GM18508 (cell line): ENCODE measurements around the gene KLF1.
"Not testable (repeated sequence)": the region's sequence is repeated elsewhere in the genome, so short reads cannot be mapped to it uniquely, and the experiment has no call there.

Source experiments
- ATAC-seq: cut with Tn5 transposase; IDR thresholded peaks from one replicate; pipeline ENCODE4 v1.9.1; 2021; ENCODE audit warnings: moderate number of reproducible peaks; ENCODE audit not compliant: insufficient read depth, unreplicated experiment

KLF1 gene

DNA sequence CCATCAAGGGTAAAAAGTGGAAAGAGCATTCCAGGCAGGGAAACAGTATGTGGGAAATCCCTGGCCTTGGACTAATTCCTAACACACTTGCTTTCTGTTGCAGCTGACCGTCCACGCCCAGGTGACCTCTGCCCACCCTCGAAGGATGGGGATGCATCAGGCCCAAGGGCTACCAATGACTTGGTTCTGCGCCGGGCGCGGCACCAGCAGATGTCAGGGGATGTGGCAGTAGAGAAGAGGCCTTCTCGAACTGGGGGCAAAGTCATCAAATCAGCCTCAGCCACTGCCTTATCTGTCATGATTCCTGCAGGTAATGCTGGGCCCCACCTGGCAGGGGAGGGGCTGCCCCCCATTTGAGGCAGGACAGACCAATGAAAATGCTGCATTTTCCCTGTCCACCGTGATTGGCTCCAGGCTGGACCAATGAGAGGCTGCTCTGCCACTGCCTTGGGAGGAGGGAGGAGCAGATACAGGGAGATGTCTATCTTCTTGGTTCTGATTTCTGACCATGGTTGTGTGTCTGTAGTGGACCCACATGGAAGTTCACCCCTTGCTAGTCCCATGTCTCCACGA, 18.4 kb downstream of the KLF1 start:
- ATAC-seq = no peak

DNA sequence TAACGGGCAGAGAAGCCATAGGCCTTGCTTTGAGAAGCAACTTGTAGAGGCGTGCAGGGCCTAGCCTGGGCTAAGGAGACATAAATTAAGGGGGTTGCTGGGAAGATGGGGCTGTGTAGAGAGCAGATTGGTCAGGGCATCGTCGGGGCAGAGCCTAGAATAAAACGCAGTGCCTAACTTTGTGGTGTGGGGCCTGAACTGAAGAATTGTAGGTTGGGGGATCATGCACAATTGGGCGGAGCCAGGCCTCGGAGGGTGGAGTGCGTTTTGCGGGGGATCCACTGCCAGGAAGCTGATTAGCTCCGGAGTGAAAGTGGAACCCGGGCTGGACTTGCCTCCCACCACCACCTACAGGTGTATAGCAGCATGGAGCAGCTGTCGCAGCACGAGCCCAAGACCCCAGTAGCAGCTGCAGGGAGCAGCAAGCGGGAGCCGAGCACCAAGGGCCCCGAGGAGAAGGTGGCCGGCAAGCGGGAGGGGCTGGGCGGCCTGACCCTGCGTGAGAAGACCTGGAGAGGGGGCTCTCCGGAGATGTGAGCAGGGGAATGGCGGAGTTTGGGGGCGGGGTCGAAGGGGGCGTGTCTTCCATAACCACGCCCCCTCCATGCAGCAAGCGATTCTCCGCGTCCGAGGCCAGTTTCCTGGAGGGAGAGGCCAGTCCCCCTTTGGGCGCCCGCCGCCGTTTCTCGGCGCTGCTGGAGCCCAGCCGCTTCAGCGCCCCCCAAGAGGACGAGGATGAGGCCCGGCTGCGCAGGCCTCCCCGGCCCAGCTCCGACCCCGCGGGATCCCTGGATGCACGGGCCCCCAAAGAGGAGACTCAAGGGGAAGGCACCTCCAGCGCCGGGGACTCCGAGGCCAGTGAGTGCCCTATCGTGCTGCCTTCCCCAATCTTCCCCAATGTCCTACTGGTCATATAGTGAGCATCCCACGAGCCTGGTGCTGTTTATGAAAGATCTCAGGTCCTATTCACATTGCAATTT, 19.6 kb downstream of the KLF1 start:
- no peak for ATAC-seq

DNA sequence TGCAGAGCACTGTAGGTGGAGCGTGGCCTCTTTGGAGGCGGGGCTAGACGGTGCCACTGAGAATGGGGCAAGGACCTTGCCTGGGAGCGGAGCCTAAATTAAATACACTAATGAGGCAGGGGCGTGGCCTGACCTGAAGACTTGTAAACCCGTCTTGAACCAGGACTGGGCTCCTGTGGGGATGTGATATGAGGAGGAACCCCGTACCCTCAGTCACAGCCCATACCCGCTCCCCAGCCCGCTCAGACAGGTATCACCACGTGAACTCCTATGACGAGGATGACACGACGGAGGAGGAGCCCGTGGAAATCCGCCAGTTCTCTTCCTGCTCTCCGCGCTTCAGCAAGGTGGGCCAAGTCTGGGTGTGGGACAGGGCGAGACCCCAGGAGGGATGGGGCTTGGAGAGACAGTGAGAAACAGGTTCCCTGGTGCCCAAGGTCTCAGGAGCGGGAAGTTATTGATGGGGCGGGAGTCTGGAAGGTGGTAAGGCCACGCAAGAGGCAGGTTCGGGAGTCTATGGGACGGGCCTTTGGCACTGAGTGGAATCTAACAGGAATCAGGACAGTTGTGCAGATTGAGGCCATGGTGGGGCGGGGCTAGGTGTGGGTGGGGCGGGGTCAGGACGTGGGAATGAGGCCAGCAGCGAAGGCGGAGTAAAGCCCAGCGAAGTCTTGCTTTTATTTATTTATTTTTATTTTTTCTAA, 20.4 kb downstream of the KLF1 start:
- ATAC-seq = no peak

DNA sequence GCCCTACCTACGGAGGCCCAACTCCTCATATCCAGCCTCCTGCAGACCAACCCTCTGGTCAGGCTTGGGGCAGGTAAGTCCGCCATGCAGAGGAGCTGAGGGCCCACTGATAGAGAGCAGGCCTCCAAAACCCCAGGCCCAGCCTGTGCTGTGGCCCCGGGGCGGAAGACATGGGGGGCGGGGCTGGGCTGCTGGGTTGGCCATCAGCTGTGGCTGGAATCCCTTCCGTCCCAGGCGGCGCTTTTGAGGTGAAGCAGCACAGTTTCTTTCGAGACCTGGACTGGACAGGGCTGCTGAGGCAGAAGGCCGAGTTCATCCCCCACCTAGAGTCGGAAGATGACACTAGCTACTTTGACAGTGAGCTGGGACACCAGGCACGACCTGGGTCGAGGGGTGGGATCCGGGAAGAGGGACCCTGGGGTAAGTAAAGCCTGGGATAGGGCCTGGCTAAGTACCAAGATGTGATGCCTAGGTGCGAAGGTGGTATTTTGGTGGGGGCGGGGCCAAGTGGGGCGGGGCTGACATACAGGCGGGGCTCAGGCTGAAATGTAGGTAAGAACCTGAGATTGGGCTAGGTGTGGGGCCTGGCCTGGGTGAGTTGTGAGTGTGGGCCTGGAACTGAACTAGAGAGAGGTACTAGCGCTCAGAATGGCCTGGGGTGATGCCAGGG, 21.1 kb downstream of the KLF1 start:
- no peak for ATAC-seq

DNA sequence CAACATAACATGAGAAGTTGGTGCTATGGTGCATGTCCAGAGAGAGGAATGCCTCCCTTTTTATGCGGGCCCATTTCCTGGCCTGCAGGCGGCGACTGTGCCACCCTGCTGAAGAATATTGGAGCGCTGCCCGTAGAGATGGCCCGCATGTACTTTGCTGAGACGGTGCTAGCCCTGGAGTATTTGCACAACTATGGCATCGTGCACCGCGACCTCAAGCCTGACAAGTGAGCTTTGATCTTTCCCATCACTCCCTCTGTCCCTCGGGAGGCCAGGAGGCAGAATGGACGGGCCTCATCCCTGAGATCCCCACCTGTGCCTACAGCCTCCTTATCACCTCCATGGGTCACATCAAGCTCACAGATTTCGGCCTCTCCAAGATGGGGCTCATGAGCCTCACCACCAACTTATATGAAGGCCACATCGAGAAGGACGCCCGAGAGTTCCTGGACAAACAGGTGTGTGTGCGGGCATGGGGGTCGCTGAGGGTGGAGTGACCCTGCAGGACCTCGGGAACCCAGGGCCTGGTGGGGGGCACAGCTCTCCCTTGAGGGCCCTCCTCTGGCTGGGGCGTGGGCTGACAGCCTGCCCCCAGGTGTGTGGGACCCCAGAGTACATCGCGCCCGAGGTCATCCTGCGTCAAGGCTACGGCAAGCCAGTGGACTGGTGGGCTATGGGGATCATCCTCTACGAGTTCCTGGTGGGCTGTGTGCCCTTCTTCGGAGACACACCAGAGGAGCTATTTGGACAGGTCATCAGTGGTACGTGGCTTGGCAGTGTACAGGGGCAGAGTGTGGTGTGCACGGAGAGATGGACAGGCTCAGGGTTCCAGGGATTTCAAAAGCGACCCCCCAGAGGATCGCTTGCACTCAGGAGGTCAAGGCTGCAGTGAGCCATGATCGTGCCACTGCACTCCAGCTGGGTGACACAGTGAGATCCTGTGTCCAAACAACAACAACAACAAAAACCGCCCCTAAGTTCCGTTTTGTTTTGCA, 22.0 kb downstream of the KLF1 start:
- no peak for ATAC-seq

DNA sequence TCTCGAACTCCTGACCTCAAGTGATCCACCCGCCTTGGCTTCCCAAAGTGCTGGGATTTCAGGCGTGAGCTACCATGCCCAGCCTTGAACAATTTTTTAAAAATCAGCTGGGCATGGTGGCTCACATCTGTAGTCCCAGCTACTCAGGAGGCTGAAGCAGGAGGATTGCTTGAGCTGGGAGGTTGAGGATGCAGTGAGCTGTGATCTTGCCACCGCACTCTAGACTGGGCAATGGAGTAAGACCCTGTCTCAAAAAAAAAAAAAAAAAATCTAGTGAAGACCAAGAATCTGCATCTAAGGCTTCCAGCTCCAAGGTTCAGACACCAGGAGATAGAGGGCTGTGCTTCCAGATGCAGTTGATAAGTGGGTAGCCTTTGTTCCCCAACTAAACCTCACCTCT, 22.9 kb downstream of the KLF1 start:
- ATAC-seq = no peak

DNA sequence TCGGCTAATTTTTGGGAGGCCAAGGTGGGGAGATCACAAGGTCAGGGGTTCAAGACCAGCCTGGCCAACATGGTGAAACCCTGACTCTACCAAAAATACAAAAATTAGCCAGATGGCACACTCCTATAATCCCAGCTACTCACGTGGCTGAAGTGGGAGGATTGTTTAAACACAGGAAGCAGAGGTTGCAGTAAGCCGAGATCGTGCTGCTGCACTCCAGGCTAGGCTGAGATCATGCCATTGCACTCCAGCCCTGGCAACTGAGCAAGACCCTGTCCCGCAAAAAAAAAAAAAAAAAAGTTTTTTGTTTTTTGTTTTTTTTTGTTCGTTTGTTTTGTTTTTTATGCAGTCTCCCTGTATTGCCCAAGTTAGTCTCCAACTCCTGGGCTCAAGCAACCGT, 27.5 kb downstream of the KLF1 start:
- no peak for ATAC-seq

DNA sequence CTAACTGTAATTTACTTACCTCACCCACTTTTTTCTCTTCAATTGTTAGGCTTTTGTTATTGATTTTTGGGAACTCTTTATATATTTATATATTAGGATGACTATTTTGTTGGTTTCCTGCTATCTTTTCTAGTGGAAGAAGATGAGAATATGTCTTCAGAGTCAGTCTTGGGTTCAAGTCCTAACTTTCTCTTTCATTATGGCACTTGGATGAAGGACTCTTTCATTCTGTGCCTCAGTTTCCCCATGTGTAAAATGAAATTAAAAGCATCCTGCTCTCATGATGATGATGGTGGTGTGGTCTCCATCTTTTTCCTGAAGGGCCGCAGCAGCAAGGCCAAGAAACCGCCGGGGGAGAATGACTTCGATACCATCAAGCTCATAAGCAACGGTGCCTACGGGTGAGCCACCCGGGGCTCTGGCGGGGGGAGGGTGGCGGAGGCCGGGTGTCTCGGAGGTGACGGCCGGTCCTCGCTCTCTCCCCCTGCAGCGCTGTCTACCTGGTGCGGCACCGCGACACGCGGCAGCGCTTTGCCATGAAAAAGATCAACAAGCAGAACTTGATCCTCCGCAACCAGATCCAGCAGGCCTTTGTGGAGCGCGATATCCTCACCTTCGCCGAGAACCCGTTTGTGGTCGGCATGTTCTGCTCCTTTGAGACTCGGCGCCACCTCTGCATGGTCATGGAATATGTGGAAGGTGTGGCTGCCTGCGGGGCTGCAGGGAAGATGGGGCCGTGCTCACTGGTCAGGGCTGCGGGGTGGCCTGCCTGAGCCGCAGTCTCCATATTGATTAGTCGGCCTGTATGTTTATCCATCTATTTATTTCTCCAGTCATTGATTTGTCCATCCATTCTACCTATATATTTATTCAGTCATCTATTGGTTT, 28.7 kb downstream of the KLF1 start:
- ATAC-seq = no peak

DNA sequence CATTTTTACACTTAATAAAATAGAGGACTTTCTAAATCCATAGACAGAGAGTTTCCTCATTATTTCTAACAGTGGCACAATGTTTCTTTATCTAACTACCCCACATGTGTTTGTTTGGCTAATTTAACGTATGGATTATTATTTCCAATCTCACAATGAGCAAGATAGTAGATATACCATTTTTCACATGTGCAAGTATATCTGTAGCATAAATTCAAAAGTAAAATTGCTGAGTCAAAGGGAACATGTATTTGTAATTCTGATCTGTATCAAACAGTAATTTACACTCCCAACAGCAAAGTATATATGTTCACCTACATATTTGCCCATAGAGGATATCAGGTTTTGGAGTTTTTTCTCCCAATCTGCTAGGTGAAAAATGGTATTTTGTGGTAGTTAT, 30.3 kb downstream of the KLF1 start:
- ATAC-seq = no peak

DNA sequence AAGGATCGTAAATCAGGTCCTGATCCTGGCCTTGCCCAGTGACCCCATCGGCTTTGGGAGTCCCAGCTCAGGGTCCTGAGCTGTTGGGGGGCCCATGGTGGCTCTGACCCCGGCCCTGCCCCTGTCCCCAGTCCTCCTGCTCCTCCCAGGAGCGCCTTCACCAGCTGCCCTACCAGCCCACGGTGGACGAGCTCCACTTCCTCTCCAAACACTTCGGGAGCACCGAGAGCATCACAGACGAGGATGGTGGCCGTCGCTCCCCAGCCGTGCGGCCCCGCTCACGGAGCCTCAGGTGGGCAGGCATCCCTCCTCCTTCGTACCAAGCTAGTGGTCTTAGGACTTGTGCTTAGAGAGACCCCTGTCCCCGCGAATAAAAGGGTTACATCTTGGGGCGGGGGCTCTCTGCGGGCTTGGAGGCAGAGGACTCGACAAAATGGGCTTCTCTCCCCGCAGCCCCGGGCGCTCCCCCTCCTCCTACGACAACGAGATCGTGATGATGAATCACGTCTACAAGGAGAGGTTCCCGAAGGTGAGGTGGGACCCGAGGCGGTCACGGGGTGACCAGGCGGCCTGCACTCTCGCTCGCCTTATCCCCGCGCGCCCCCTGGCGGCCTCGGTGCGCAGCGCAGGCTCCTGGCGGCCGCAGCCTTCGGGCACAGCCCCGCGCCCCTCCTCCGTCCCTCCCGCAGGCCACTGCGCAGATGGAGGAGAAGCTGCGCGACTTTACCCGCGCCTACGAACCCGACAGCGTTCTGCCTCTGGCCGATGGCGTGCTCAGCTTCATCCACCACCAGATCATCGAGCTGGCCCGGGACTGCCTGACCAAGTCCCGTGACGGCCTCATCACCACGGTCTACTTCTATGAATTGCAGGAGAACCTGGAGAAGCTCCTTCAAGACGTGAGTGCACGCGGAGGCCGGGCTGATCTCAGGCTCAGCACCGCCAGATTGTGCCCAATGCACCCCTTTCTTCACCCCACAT, 39.6 kb downstream of the KLF1 start:
- no peak for ATAC-seq

DNA sequence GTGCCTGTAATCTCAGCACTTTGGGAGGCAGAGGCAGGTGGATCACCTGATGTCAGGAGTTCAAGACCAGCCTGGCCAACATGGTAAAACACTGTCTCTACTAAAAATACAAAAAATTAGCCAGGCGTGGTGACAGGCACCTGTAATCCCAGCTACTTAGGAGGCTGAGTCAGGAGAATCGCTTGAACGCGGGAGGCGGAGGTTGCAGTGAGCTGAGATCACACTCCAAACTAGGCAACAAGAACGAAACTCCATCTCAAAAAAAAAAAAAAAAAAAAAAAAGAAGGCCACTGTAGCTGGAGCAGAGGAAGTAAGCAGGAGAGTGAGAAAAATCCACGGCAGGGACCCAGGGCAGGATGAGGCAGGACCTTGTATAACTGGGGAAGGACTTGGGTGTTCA, 40.4 kb downstream of the KLF1 start:
- ATAC-seq = not testable (repeated sequence)

DNA sequence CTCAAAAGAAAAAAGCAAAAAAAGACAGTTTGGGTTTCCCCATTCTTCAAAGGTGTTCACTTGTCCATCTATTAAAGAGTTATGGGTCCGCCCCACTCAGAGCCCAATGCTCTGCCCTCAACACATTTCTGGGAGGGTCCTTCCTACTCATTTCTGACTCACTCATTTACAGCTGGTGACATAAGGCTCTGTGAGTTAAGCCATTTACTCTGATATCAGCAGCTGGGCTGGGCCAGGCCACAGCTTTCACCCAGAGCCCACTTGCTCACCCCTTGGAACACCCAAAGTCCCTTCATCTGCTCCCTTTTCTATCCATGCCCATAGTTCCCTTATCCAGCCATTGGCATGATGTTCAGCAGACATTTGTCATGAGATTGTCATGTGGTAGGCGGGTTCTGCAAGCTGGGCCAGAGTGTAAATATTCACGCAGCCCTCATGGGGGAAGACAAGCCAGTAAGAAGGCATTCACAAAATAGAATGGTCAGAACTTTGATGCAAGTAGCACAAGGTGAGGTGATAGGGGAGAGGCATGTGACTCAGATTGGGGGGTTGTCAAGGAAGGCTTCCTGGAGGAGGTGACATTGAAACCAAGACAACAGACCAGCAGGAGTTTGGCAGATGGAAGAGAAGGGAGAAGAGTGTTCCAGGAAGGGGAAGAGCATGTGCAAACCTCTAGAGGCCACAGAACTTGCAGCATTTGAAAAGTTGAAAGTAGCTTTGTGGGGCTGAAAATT, 42.8 kb downstream of the KLF1 start:
- ATAC-seq = no peak

DNA sequence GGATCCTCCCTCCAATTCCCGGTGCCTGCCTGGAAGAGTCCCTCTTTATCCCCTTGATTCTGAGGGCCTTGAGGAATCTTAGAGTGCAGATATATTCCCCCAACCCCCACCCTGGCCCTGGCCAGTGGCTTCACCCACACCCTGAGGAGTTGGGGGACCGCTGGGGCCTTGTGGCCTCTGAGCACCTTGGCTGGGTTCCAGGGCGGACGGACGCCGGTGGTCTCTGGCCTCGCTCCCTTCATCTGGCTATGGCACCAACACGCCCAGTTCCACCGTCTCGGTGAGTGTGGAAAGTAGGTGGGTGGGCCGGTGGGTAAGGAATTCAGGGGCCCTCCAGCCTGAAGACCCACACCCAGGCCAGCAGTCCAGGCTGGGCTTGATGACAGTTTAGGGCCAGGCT, 43.7 kb downstream of the KLF1 start:
- no peak for ATAC-seq

DNA sequence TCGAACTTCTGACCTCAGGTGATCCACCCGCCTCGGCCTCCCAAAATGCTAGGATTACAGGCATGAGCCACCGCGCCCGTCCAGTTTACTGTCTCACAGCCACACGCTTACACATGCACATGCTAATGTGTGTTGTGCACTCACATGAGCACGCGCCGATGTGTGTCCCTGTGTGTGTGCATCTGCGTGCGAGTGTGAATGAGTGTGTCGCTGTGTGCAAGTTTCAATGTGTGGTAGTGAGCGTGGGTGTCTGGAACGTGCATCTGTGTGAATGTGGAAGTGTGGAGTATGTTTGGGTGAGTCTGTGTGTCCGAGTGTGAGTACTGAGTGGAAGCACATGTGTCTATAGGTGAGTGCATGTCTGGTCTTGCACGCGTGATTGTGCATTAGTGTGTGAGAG, 44.5 kb downstream of the KLF1 start:
- ATAC-seq = no peak

DNA sequence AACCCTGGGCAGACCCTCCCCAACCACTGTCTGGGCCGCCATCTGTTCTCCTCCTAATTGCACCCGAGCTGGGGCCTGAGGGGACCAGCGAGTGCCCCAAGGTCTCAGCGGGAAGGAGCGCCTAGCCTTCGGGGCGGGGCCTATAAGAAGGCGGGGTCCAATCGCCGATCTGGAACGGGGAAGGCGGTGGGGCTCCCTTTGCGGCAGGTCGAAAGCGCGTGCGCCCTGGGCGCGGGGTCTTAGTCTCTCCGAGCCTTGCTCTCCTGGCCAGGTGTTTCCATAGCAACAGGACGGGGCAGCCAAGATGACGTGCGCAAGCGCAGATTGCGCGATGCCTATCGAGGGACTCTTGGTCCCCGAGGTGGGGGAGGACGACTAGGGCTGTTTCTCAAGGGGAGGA, 45.9 kb downstream of the KLF1 start:
- no peak for ATAC-seq

DNA sequence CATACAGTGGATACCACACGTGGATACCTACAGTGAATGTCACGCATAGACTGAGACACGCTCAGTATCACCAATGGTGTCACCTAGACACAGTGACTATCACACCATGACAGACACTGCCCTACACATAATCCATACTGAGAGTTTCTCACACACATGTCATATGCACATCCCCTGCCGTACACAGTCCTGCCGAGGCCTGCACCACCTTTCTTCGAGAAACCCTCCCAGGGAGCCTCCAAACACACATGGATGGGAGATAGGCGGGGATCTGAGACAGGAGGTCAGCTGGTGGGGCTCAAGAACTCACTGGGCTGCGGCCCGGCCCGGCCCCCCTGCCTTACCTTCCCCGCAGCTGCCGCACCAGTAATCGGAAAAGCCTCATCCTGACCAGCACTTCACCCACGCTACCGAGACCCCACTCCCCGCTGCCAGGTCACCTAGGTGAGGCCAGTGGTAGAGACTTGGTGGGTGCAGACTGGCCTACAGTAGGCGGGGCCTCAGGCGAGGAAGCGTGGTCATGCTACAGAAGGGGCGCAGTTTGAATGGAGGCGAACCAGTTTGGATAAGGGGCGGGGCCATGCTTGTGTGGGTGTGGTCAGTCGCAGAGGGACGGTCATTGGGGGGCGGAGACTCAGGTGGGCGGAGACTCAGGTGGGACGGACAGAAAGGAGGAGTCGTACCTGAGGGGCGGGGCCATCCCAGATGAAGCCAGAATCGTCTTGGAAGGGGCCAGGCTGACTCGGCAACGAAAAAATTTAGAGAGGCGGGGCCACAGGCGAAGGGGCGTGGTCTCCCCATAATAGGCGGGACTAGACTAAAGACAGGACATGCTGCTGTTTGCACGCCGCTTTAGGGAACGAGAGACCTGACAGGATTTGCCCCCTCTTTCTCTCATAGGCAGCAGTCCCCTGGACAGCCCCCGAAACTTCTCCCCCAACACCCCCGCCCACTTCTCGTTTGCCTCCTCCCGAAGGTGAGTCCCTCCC, 46.6 kb downstream of the KLF1 start:
- ATAC-seq = no peak
